Activated T-helper 9 cell treated with anti-CD3 and anti-CD28 coated beads, Interleukin-2, amount 50 U/mL, for 16 hours (primary cell): ENCODE measurements around the gene MINDY4.

ENCODE experiments used
- DNase-seq: peaks from one replicate; pipeline ENCODE4 v3.0.0-alpha.2; 2020; ENCODE audit warnings: low read depth

The MINDY4 gene

DNA sequence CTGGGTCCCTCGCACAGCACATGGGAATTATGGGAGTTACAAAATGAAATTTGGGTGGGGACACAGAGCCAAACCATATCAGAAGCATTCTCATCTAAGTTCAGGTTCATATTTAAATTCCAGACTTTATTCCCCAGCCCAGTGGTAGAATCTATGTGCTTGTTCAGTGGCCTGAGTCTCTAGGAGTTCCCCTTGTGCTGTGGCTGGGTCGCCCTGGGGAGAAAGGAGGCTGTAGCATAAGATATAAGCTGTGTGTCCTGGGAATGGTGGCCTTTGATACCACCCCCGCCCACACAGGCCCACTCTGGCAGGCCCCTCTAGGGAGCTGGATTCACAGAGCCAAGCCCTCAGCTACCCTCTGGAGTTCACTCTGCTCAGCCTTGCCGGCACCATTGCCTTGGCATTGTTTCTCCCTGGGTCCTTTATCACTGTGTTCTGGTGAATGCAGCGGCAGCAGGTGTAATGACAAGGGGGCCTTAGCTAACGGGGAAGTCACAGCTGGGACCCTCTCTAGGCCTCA lies 64.2 kb downstream of the MINDY4 start:
- DNase-seq = no peak

DNA sequence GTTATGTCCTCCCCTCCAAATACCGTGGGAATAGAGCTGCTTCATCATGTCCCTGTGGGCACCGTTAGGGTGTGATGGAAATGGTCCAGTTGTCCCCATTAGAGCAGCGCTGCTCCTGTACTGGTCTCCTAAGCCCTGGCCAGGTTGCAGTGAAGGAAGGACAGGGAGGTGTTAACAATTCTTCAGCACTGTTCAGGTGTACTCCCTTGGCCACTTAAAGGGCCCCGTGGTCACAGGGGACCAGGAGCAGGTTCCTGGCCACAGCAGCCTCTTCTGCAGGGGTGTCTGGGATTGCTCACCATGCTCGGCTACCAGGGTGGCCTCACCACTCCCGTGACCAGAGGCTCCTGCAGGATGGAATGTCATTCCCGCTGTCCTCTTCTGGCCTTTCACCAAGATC lies 65.8 kb downstream of the MINDY4 start:
- no peak for DNase-seq

DNA sequence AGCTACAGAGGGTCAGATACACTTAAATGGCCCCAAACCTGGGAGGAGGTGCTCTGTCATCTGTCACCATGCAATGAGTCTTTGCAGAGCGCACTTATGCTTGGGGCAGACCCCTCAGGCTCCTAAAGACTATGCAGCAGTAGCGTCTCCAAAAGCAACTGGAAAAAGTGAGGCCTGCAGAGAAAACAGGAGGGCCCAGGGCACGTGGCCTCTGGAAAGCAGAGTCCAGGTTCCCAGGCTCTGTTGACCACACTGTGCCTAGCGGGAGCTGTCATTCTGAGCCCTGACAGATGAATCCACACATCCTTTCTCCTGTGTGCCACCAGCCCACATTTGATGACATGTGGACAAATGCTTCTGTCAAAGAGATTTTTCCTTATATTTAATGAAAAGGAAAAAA lies 66.4 kb downstream of the MINDY4 start:
- no peak for DNase-seq

DNA sequence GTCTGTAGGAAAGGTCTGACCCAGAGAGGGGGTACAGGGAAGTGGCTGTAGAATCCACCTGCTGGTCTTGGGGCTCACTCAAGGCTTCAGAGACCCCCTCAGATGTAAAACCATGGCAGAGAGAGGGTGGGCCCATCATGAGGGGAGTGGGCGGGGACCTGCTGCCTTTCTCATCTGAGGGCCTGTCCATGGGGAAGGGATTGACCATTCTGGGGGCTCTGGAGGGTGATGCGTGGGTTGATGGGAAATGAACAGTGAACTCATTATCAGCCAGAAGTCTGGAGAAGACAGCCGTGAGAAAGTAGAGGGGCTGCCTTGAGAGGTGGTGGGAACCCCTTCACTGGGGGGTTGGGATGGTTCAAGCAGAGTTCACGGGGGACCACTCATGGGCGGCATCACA lies 66.8 kb downstream of the MINDY4 start:
- no peak for DNase-seq

DNA sequence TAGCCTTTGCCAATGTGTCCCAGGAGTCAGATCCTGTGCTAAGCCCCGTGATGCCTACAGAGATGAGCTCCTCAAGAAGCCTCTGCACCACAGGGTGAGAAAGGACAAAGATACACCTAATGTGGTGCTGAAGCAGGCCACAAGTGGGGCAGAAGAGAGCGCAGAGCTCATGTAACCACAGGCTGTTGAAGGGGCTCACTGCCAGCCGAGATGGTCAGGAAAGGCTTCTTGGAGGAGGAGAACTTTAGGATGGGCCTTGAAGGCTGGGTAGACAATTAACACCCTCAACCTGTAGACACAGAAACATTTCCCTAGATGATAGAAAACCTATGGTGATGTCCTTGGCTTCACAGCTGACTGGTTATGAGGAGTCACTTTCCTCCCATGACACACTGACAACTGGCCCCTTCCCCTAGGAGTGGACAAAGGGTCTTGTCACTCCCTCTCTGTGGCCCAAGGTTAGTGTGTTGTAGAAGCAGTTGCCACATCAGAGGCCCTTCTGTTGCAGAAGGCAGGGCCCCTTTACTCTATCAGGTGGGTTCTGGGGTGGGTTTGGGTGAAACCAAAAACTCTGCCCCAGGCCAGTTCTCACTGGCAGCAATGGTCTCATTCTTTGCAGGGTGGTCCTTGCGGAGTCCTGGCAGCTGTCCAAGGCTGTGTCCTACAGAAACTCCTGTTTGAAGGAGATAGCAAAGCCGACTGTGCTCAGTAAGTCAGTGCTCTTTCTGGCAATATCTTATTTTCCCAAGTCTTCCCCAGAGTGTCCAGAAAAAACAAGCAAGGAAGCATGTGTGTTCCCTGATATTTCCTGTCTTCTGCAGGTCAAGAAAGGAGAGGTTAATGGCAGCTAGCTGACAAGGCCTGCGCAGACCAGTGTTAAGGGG lies 69.2 kb downstream of the MINDY4 start:
- no peak for DNase-seq

DNA sequence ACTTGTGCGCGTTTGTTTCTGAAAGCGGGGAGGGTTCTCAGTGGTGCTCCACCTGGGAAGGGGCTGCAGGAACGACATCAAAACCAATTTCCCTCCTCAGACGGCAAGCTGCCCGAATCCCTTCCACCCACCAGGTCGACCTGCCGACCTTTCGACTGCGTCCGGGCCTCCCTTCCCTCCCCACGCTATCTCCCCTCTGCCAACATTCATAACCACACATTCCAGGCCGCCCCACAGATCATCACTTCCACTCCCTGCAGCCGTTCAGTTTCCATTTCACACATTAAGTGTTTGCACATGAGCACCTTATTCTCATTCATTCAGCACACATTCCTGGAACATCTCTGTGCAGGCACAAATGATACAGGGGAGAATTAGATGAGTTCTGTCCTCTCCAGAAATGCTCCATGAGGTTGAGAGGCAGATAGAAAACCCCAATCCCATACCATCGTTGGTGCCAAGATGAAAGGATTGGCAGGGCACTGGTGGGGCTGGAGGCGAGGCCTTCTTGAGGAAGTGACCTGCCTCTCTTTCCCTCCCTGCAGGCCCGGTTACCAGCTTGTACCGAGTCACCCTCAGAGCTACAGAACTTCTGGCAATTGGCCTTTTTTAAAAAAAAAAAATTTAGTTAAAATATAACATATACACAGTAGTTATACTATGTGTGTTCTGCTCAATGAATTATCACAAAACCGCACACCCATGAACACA lies 70.0 kb downstream of the MINDY4 start:
- DNase-seq = no peak

DNA sequence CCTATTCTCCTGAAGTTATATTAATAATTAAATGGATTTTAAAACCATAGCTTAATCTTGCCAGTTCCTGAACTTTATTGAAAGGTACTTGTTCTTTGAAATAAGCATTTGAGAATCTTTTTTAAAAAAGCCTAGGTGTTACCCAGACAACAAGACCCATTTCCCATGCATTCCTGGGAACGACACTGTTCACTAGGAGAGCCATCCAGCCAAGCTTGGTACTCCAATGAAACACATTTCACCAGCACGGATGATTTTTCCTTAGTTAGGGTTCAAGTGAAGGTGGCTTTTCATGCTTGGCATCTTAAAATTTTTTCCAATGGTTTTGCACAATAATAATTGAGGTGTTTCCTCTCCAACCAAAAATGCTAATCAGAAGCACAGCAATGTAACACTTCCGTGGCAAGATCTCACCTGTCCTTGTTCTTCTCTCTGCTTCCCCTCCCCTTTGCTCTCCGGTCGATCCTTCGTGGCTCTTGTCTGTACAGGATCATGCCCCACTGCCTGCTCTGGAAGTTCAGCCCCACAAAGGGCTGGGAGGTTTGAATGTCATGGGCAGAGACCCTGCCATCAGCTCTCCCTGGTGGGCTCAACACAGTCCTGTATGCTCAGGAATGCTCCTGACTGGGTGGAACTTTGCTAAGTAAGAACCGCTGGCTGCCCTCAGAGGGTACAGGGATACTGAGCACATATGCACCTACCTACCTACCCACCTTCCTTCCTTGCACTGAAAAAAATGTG lies 70.8 kb downstream of the MINDY4 start:
- DNase-seq = no peak

DNA sequence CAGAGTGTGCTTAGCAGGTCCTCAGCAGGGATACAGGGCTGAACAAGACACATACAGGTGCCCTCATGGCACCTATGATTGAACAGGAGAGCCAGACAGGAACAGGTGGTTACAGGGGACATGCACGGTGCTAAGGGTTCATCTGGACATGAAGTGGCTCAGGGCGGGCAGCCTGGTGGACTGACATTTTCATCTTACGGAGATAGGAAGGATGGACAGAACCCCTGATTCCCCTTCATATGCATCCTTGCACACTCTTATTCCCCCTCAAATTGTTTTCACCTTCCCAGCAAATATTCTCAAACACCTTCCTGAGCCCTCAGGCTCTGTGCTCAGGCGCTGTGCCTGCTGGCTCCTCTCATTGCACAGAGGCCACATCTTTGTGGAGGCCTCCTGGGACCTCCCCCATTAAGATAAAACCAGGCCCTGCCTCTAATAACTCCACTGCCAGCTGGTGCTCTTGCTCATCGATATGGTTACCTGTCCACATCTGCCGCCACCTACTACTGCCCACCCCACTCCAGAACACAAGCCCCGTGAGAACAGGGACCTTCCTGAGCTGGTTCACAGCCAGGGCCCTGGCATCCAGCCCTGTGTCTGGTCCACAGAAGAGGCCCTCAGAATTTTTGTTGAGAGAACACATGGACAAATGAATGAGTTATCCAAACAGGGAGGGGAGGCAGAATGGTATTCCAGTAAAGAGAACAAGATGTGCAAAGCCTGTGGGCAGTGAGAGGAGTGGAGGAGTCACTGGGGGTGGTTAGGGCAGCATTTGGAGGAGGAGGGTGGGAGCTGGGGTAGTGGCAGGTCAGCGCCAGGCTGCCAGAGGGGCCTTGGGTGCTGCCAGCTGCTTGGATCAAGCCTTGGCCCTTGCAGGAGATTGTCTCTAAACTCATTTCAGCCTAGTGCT lies 71.6 kb downstream of the MINDY4 start:
- no peak for DNase-seq

DNA sequence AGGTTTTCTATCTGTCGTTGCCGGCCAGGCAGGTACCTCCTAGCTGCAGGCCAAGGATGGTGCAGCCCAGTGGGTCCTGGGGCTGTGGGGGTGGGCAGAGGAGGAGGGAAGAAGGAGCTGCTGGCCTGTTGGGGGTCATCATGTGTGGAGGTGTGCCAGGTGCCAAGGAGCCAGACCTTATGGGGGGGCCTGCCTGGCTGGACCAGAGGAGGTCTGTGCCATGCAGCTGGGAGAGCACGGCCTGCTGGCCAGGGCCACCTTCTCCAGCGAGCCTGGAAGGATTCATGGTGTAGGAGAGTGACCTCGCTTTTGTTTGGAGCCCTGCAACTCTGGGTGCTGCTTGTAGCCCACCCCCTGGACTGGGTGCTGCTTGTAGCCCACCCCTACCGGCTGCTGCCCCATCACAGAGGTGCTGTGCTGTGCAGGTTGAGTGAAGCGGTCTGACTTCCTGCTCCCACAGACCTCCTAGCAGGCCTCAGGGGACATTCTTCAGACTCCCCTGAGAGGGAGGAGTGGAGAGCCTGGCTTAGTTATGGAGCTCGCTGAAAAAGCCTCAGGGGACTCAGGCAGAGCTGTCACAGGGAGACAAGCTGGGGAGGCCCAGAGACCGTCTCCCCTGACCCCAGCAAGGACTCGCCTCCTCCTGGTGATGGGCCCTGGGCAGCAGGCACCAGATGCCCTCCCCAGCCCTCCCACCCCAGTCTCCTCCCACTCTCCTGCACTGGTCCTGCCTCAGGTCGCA lies 72.7 kb downstream of the MINDY4 start:
- DNase-seq = no peak

DNA sequence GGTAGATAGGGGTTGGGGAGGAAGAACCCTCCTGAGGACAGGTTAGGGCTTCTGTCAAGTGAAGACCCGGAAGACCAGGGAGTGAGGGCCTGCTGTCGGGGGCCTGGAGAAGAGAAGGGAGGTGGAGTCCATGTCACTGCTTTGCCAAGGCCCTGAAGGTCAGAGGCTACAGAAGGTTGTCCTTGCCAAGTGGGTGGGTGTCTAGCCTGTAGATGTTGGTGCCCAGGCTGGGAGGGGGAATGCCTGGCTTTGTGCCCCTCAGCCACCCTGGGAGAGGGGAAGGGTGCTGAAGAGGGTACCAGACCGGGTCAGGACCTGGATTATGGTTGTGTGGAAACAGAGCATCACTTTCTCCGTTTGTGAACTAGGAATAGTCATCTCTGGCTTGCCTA lies 73.3 kb downstream of the MINDY4 start:
- no peak for DNase-seq

DNA sequence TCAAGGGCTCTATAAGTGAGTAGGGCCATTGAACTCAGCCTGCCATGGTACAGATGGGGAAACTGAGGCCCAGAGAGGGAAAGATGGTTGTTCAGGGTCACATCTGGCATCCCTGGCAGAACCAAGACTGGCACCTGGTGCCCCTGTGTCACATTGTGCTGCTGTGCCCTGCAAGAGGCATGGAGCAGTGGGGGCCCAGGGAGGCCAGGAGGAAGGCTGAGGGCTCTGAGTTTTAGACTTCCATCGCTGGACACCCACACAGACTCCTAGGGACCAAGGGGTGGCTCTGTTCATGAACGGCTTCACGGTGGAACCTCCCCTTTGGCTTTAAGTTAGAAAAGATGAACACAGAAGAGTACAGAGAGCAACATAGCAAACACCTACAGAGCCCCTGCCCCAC lies 73.7 kb downstream of the MINDY4 start:
- DNase-seq = no peak

DNA sequence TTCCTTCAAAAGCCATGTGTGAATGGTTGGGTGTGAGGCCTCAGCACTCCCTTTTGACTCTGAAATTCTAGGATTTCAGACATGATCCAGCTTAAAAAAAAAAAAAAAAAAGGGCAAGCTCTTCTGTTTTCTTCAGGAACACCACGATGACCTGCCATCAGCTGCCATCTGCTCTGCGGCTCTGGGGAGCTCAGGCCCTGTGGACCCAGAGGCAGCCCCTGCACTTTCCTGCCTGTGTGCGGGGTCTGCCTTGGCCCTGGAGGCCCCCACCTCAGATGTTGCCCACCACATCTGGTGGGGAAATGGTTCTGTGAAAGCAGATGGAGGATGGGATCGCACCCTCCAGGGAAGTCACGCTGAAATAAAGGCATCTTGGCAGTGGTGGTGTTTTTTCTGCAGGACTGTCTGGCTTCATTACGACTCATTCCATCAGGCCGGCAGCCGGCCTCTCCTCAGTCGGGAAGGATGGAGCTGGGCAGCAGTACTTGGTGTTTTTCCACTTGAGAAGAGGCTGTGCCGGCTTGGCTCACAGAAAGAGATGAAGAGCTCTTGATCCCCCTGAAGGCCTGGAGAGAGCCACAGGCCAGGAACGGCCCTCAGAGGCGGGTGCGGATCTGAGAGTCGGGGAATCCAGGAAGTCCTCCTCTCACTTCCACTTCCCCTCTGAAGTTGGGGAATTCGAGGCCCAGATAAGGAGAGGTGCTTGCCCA lies 74.4 kb downstream of the MINDY4 start:
- no peak for DNase-seq

DNA sequence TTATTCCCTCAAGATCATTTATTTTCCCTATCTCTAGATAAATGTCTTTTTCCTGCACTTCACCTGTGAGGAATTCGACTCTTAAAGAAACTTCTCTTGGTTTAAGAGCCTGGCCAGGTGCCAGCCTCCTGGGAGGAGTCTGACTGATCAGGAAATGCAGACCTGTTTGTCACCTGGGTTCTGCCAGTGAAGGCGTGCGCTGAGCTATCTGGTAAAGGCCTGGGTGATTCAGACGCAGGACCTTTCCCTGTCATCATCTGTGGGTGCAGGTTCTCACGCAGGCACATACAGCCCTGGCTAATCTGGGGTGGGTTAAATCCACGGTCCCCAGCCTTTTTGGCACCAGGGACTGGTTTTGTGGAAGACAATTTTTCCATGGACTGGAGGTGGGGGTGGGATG lies 75.2 kb downstream of the MINDY4 start:
- DNase-seq = no peak

DNA sequence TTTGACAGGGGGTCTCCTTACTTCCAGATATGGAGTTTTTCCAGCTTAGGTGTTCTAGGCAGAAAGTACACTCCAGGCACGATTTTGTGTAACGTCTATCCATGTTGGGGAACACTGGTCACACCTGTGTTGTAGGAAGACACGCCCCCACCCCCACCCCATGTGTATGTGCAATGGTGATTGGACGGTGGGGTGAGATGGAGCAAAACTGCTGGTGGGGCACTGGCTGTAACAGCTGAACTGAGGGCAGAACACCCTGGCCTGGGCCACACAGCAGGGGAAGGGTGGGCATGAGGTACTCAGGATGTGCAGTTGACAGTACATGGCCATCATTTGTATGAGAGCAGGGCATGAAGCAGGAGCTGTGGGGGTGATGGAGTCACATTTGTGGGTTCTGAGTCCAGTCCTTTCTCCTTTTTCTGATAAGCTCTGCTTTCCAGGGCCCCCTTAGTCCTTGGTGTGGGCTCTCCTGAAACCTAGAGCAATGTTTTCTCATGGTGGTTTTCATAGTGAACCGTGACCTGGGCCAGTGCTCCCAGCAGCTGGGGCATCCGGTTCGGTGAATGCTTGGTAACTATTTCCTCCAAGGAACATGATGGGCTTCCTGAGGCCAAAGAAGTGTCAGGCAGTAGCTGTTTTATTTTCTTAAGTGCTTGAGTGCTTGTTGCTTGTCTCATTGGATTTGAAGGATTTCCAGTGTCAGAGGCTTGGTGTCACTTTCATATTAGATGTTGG lies 77.1 kb downstream of the MINDY4 start:
- DNase-seq = no peak

DNA sequence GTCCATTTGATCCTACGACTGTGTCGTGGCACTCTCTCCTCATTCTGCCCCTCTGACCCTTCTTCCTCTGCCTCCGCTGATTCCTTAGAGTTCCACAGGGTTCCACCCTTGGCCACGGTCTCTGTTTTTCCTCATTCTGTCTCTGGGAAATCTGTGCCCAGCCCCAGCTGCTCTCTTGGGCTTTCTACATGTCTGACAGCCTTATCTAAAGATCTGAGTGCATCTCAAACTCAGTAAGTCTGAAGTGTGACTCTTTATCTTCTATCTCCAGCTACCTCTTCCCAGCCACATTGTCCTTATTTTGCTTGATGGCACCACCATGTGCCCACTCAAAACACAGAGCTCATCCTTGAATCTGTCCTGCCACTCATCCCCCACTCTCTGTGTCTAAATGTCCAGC lies 78.3 kb downstream of the MINDY4 start:
- no peak for DNase-seq

DNA sequence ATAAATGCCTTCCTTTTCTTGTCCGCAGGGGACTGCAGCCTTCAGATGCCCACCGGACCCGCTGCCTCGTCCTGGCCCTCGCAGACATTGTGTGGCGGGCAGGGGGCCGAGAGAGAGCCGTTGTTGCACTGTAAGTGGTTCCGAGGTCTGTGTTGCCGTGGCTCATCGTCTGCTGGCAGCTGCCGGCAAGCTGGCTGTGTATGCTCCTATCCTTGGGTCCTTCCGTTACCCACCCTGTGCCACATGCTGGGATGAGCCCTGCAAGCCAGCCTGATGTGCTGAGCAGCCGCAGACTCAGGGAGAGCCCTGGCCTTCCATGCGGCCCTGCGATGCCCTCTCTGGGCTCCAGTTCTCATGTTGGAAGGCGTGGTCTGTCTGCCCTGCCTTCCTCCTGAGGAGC lies 79.2 kb downstream of the MINDY4 start:
- no peak for DNase-seq

DNA sequence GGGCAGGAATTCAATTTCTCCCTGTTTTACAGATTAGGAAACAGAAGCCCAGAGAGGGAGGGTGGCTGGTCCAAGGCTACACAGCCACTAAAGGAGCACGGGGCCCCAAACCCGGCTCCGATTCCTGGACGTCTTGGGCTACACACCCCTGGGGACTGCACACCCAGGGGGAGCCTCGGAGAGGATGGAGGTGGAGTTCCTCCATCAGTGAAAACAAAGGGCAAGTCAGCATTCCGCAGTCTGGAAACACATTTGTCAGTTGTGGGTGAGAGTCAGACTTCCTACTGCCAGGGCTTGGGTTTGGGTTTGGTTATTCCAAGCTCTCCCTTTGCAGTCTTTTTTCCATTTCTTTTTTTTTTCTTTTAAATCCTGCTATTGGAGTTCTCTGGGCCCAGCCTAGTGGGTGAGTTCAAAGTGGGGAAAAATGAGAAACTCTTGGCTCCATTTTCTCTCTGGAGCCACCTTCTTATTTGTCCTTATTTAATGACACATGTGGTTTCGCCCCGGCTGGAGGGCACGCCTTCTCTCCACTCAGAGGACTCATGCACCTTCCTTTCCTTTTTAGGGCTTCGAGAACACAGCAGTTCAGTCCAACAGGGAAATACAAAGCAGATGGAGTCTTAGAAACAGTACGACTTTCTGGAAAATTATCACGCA lies 80.6 kb downstream of the MINDY4 start:
- no peak for DNase-seq

DNA sequence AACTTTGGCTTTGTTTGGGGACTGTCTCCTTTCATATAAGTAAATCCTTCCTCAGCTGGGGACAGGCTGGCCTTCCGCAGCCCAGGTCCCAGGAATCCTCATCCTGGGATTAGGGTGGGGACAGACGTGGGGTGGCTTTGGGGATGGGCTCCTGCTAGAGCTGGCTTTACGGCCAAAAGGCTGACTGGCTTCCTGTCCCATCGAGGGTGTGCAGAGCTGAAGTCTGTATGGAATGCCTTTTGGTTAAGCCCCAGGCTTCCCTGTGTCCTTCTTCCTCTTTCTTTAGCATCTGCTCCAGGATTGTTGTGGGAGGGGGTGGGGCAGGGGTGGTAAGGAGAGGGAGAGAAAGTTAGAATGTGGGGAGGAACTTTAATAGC lies 81.1 kb downstream of the MINDY4 start:
- no peak for DNase-seq

DNA sequence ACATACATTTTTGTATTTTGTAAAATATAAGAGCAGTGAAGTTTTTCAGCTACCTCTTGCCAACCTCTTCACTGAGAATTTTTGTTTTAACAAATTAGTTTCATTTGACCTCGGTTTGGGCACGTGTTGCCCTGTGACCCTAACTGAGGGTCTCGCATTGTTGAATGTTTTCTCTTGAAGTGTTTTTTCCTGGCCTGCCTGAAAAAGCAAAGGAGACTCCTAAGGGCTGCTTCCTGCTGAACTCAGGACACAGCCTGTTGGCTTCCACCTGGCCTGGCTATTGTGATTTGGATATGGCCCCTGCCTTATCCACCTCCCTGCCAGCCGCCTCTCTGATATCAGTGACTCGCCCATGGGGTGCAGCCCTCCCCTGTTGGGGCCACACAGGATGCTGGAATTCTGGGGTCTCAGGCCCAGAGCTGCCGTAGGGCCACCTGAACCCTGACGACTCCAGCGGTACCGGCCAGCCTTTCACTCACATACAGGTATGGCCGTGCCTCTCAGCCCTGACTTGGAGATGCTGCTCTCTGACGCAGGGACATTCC lies 81.6 kb downstream of the MINDY4 start:
- no peak for DNase-seq
